Stimulated activated CD8-positive, alpha-beta memory T cell treated with anti-CD3 and anti-CD28 coated beads, Interleukin-4, amount 100 ng/mL, for 4 hours (primary cell): ENCODE results near the gene TSGA10.
"Not testable (repeated sequence)": the region's sequence is repeated elsewhere in the genome, so short reads cannot be mapped to it uniquely, and the experiment has no call there.

ENCODE experiments used
- DNase-seq, 2 donors: peaks; one replicate each; pipeline ENCODE4 v3.0.0-alpha.2; 2020; ENCODE audit warnings: low read depth in 2 of 2, low spot score in 1 of 2

TSGA10 gene

GRCh38 chr2:99153921-99154604 lies 679 bp downstream of the TSGA10 start:
- no peak for DNase-seq

- no peak for DNase-seq
Measured at GRCh38 chr2:99152199-99152895, 2.4 kb downstream of the TSGA10 start.

- no peak for DNase-seq
Measured at GRCh38 chr2:99150706-99151105, 4.0 kb downstream of the TSGA10 start.

GRCh38 chr2:99141110-99142108 lies 13.3 kb downstream of the TSGA10 start, which contains the start of gene C2orf15:
Gene C2orf15 (plus strand): TSS chr2:99141707. CDS start chr2:99150559, 8,852 bp downstream.
- DNase-seq, result peak; percentile 94 to 95

GRCh38 chr2:99140860-99141109 lies 14.0 kb downstream of the TSGA10 start:
- DNase-seq, result no peak

- DNase-seq, result no peak
Measured at GRCh38 chr2:99140056-99140859, 14.5 kb downstream of the TSGA10 start.

- no peak for DNase-seq
Measured at GRCh38 chr2:99139003-99139402, 15.7 kb downstream of the TSGA10 start.

GRCh38 chr2:99135044-99135556 lies 19.6 kb downstream of the TSGA10 start:
- DNase-seq, result not testable (repeated sequence)

GRCh38 chr2:99127981-99128380 lies 26.8 kb downstream of the TSGA10 start:
- no peak for DNase-seq

GRCh38 chr2:99112617-99113016 lies 42.1 kb downstream of the TSGA10 start:
- DNase-seq, result no peak

- no peak for DNase-seq
Measured at GRCh38 chr2:99111945-99112344, 42.8 kb downstream of the TSGA10 start.

- no peak for DNase-seq
Measured at GRCh38 chr2:99111236-99111635, 43.5 kb downstream of the TSGA10 start.

GRCh38 chr2:99106913-99107312 lies 47.8 kb downstream of the TSGA10 start:
- DNase-seq, result no peak

GRCh38 chr2:99104006-99104405 lies 50.7 kb downstream of the TSGA10 start:
- no peak for DNase-seq

- no peak for DNase-seq
Measured at GRCh38 chr2:99101697-99102096, 53.0 kb downstream of the TSGA10 start.

- DNase-seq, result no peak
Measured at GRCh38 chr2:99096728-99097127, 58.0 kb downstream of the TSGA10 start.

GRCh38 chr2:99088017-99088416 lies 66.7 kb downstream of the TSGA10 start:
- no peak for DNase-seq

GRCh38 chr2:99086385-99086784 lies 68.4 kb downstream of the TSGA10 start:
- DNase-seq, result no peak

- no peak for DNase-seq
Measured at GRCh38 chr2:99085421-99085820, 69.3 kb downstream of the TSGA10 start.

- DNase-seq, result no peak
Measured at GRCh38 chr2:99084256-99084655, 70.5 kb downstream of the TSGA10 start.

GRCh38 chr2:99081891-99082290 lies 72.9 kb downstream of the TSGA10 start:
- DNase-seq, result no peak
